Parathyroid adenoma (tissue), 2 donors: ENCODE data around the gene MRPL47.

Experiments used
- H2AFZ ChIP-seq: fragments of 300-600 bp; sonication (generic); one replicate; pipeline ENCODE4 v1.7.0; 2017; ENCODE audit warnings: antibody characterized with exemption, mild to moderate bottlenecking
- H3K27ac ChIP-seq: fragments of 300-600 bp; sonication (generic); one replicate; pipeline ENCODE4 v1.7.0; 2017
- H3K27me3 ChIP-seq: fragments of 300-600 bp; sonication (generic); one replicate; pipeline ENCODE4 v1.7.0; 2017; ENCODE audit warnings: low read length; ENCODE audit not compliant: control insufficient read depth, insufficient read depth
- H3K36me3 ChIP-seq: fragments of 300-600 bp; sonication (generic); one replicate; pipeline ENCODE4 v1.7.0; 2017; ENCODE audit warnings: low read length; ENCODE audit not compliant: control insufficient read depth, insufficient read depth
- H3K4me1 ChIP-seq: fragments of 300-600 bp; sonication (generic); one replicate; pipeline ENCODE4 v1.7.0; 2017; ENCODE audit warnings: control low read depth
- H3K4me2 ChIP-seq: fragments of 300-600 bp; sonication (generic); one replicate; pipeline ENCODE4 v1.7.0; 2017; ENCODE audit warnings: low read length
- H3K4me3 ChIP-seq: fragments of 300-600 bp; sonication (generic); one replicate; pipeline ENCODE4 v1.7.0; 2017; ENCODE audit warnings: low read depth, low read length
- H3K79me2 ChIP-seq: fragments of 300-600 bp; sonication (generic); one replicate; pipeline ENCODE4 v1.7.0; 2017; ENCODE audit warnings: control low read depth
- H3K9ac ChIP-seq: fragments of 300-600 bp; sonication (generic); one replicate; pipeline ENCODE4 v1.7.0; 2017; ENCODE audit warnings: mild to moderate bottlenecking
- H3K9me3 ChIP-seq: fragments of 300-600 bp; sonication (generic); one replicate; pipeline ENCODE4 v1.7.0; 2017; ENCODE audit warnings: low read length; ENCODE audit not compliant: control insufficient read depth
- CTCF ChIP-seq: fragments of 300-600 bp; sonication (generic); IDR thresholded peaks from one replicate; pipeline ENCODE4 v1.7.0; 2017; ENCODE audit warnings: antibody characterized with exemption, mild to moderate bottlenecking
- donor health status: primary hyperparathyroidism.

MRPL47 gene

GRCh38 chr3:179608931-179609720 is 4.7 kb upstream of the MRPL47 start:
- peaks cover 57% of the 10 kb centered on the region for H3K79me2 ChIP-seq
- H2AFZ ChIP-seq, result no peak overlapping the region
- H3K9me3 ChIP-seq, result no peaks in the 10 kb centered on the region
- H3K4me2 ChIP-seq, result no peak overlapping the region
- H3K4me1 ChIP-seq, result no peaks in the 10 kb centered on the region
- H3K9ac ChIP-seq, result no peak overlapping the region
- no peaks in the 10 kb centered on the region for H3K27me3 ChIP-seq
- H3K4me3 ChIP-seq, result no peak overlapping the region
- TF ChIP-seq CTCF, result no peak
- H3K36me3 ChIP-seq, result no peaks in the 10 kb centered on the region
- H3K27ac ChIP-seq, result no peak overlapping the region

- Histone ChIP-seq H3K4me1 (no peaks in the 10 kb centered on the region), H3K4me3 (no peak overlapping the region), H3K9ac (no peak overlapping the region), H3K4me2 (no peak overlapping the region), H3K9me3 (no peaks in the 10 kb centered on the region), H3K27ac (no peak overlapping the region), H2AFZ (no peak overlapping the region), H3K79me2 (peaks cover 47% of the 10 kb centered on the region), H3K27me3 (no peaks in the 10 kb centered on the region), H3K36me3 (no peaks in the 10 kb centered on the region)
- TF ChIP-seq CTCF, result no peak
These were observed 2.2 kb upstream of the MRPL47 start for GRCh38 chr3:179606534-179607085.

- Histone ChIP-seq H3K4me1 (no peaks in the 10 kb centered on the region), H2AFZ (peak overlapping the region; percentile 91), H3K36me3 (no peaks in the 10 kb centered on the region), H3K9ac (peak overlapping the region; percentile 77), H3K79me2 (peaks cover 28% of the 10 kb centered on the region), H3K27me3 (no peaks in the 10 kb centered on the region), H3K9me3 (no peaks in the 10 kb centered on the region), H3K4me2 (peak overlapping the region; percentile 98), H3K27ac (peak overlapping the region; percentile 89), H3K4me3 (peak overlapping the region; percentile 99)
- TF ChIP-seq CTCF, result no peak
These were observed 607 bp downstream of the MRPL47 start for GRCh38 chr3:179603831-179604230.

GRCh38 chr3:179603321-179603720 is 1.1 kb downstream of the MRPL47 start:
- Histone ChIP-seq H3K36me3 (no peaks in the 10 kb centered on the region), H3K27me3 (no peaks in the 10 kb centered on the region), H3K4me2 (peak overlapping the region; percentile 98), H3K4me1 (no peaks in the 10 kb centered on the region), H3K27ac (no peak overlapping the region), H3K9me3 (no peaks in the 10 kb centered on the region), H3K9ac (no peak overlapping the region), H2AFZ (no peak overlapping the region), H3K79me2 (peaks cover 27% of the 10 kb centered on the region), H3K4me3 (no peak overlapping the region)
- no peak for TF ChIP-seq CTCF

- no peak for TF ChIP-seq CTCF
These were observed 4.9 kb downstream of the MRPL47 start for GRCh38 chr3:179599531-179599930.

More at GRCh38 chr3:179599531-179599930, 4.9 kb downstream of the MRPL47 start:
- Histone ChIP-seq H3K4me1 (no peaks in the 10 kb centered on the region), H3K9me3 (no peaks in the 10 kb centered on the region), H3K79me2 (peaks cover 7% of the 10 kb centered on the region), H3K27me3 (no peaks in the 10 kb centered on the region), H3K27ac (no peak overlapping the region), H3K36me3 (no peaks in the 10 kb centered on the region), H3K9ac (no peak overlapping the region), H3K4me2 (no peak overlapping the region), H3K4me3 (no peak overlapping the region), H2AFZ (no peak overlapping the region)
